GM12878 (cell line): ENCODE measurements around the gene CETP. TPM values are rescaled to one million over a fixed set of nuclear protein-coding genes. Genes with fewer than 3 reads are reported as not detected.

ENCODE experiments used
- ATAC-seq: fragments of 200-7000 bp; cut with Tn5 transposase; 3 replicates; pipeline ENCODE4 v1.9.1; 2020; ENCODE audit warnings: mild to moderate bottlenecking, moderate library complexity
- BruUV-seq: library from RNA; stranded (reverse); fragments of 400-500 nt; replicated peaks from 2 replicates; lab custom pipeline; 2021; lab: Mats Ljungman, UMichigan
- CTCF ChIA-PET: fragments of 300-600 bp; sonication (Branson Sonifier 250); formaldehyde crosslinking; extraction: SDS; loops from one replicate; lab custom pipeline; 2021; ENCODE audit warnings: inconsistent platforms; lab: Yijun Ruan, JAX
- POLR2A ChIA-PET: fragments of 350-600 bp; formaldehyde crosslinking; extraction: SDS; loops from one replicate; lab custom pipeline; 2021; ENCODE audit warnings: inconsistent platforms; lab: Charles Lee
- RAD21 ChIA-PET: fragments of 300-600 bp; sonication (Branson Sonifier 250); formaldehyde crosslinking; loops from one replicate; lab custom pipeline; 2023; ENCODE audit warnings: antibody characterized with exemption; ENCODE audit not compliant: unreplicated experiment; lab: Charles Lee
- SMC1A ChIA-PET: fragments of 300-600 bp; sonication (Branson Sonifier 250); formaldehyde crosslinking; loops from one replicate; lab custom pipeline; 2023; ENCODE audit not compliant: unreplicated experiment, uncharacterized antibody; lab: Charles Lee
- DNase-seq: peaks from one replicate; pipeline ENCODE4 v3.0.0-alpha.2; 2011; ENCODE audit warnings: low read depth, low spot score
- FAIRE-seq: peaks from 3 replicates; lab custom pipeline; 2011; peaks lifted over from hg19 to GRCh38; lab: Jason Lieb, UNC
- H2AFZ ChIP-seq: 2 replicates; pipeline ENCODE4 v1.6.0; 2011; ENCODE audit warnings: low read depth, low read length, control low read depth; ENCODE audit not compliant: control insufficient read depth
- H3K27ac ChIP-seq: 2 replicates; pipeline ENCODE4 v1.5.1; 2011; ENCODE audit warnings: control low read depth; ENCODE audit not compliant: control insufficient read depth, insufficient read depth
- H3K27me3 ChIP-seq, 2 experiments: replicated peaks in 1 of 2; 2 replicates each; pipeline versions ENCODE4 v1.6.0 to v1.6.1; 2011; ENCODE audit warnings: low read length in 1 of 2; ENCODE audit not compliant: control insufficient read depth in 2 of 2, insufficient read depth in 2 of 2
- H3K36me3 ChIP-seq, 2 experiments: 2 replicates each; pipeline ENCODE4 v1.5.1; 2011; ENCODE audit warnings: low read length in 1 of 2; ENCODE audit not compliant: control insufficient read depth in 2 of 2, insufficient read depth in 2 of 2
- H3K4me1 ChIP-seq: 2 replicates; pipeline ENCODE4 v1.6.1; 2011; ENCODE audit warnings: mild to moderate bottlenecking, low read length, moderate library complexity, mixed read lengths; ENCODE audit not compliant: control insufficient read depth, insufficient read depth
- H3K4me2 ChIP-seq: 2 replicates; pipeline ENCODE4 v1.6.0; 2011; ENCODE audit warnings: control low read depth; ENCODE audit not compliant: control insufficient read depth, insufficient read depth
- H3K4me3 ChIP-seq: fragments of 200-600 bp; sonication (generic); 2 replicates; pipeline ENCODE4 v1.5.1; 2016
- H3K79me2 ChIP-seq: 2 replicates; pipeline ENCODE4 v1.6.0; 2011; ENCODE audit warnings: low read length; ENCODE audit not compliant: control insufficient read depth, insufficient read depth
- H3K9ac ChIP-seq: 2 replicates; pipeline ENCODE4 v1.8.0; 2011; ENCODE audit warnings: low read length, control low read depth, mixed read lengths; ENCODE audit not compliant: control insufficient read depth, insufficient read depth
- H3K9me3 ChIP-seq: replicated peaks from 3 replicates; pipeline ENCODE4 v1.5.1; 2011; ENCODE audit warnings: mild to moderate bottlenecking, low read length; ENCODE audit not compliant: control insufficient read depth, insufficient read depth
- H4K20me1 ChIP-seq: 2 replicates; pipeline ENCODE4 v1.6.0; 2011; ENCODE audit not compliant: control insufficient read depth, insufficient read depth
- MLLT1 ChIP-seq: fragments of 450-650 bp; IDR thresholded peaks from 2 replicates; pipeline ENCODE4 v1.6.1; 2016; ENCODE audit warnings: mild to moderate bottlenecking
- RBBP5 ChIP-seq: fragments of 200-600 bp; sonication (generic); conservative IDR thresholded peaks from 2 replicates; pipeline ENCODE4 v1.6.1; 2016
- RUNX3 ChIP-seq: IDR thresholded peaks from 2 replicates; pipeline ENCODE4 v1.6.1; 2012; ENCODE audit warnings: low read length, inconsistent platforms
- SIN3A ChIP-seq: IDR thresholded peaks from 2 replicates; pipeline ENCODE4 v1.6.1; 2012; ENCODE audit warnings: low read depth, low read length, improper control_type of control experiment
- SMARCA5 ChIP-seq: fragments of 450-650 bp; IDR thresholded peaks from 2 replicates; pipeline ENCODE4 v1.6.1; 2017; ENCODE audit warnings: mild to moderate bottlenecking
- SPI1 ChIP-seq: IDR thresholded peaks from 2 replicates; pipeline ENCODE4 v1.6.1; 2011; ENCODE audit warnings: low read depth, mild to moderate bottlenecking, low read length, moderate library complexity, borderline replicate concordance; ENCODE audit not compliant: insufficient read depth
- ZNF217 ChIP-seq: fragments of 450-650 bp; IDR thresholded peaks from 2 replicates; pipeline ENCODE4 v1.6.1; 2017; ENCODE audit warnings: antibody characterized with exemption, mild to moderate bottlenecking
- ZZZ3 ChIP-seq: IDR thresholded peaks from 2 replicates; pipeline ENCODE4 v1.6.1; 2011; ENCODE audit warnings: low read depth; ENCODE audit not compliant: control insufficient read depth, insufficient read length
- WGBS: methylation state at CpG from one replicate; pipeline ENCODE4 v1.1.6; 2016; ENCODE audit warnings: low lambda C conversion rate; ENCODE audit not compliant: insufficient replicate concordance, insufficient coverage; ENCODE audit errors: missing lambda C conversion rate; 5-methylcytosine and 5-hydroxymethylcytosine counted together
- in situ Hi-C: fragments of 300-500 bp; cut with MboI; formaldehyde crosslinking; loops from 9 replicates; pipeline ENCODE4 v1.14.3; 2018; ENCODE audit warnings: mixed read lengths
- intact Hi-C: fragments of 100-400 bp; cut with micrococcal nuclease; formaldehyde crosslinking; loops from one replicate; pipeline ENCODE4 v1.14.2; 2022; ENCODE audit not compliant: unreplicated experiment
- polyA plus RNA-seq, 11 experiments: library from polyadenylated mRNA; depleted of rRNA in 4 of 11; unstranded in 6 of 11; stranded (reverse) in 5 of 11; fragments of >200 nt; fragmentation: Nextera tagmentation in 4 of 11; fragmentation: Illumina TruSeq in 1 of 11; extraction: Ambion mirVana in 4 of 11; extraction: Trizol in 1 of 11; gene quantifications; 1 replicate in 1 of 11; 2 replicates in 10 of 11; pipeline versions ENCODE4 v1.2.1 to v1.2.3, GENCODE V29; 2011 to 2016; ENCODE audit warnings: inconsistent platforms in 2 of 11, missing spikeins in 2 of 11, low read depth in 1 of 11
- total RNA-seq, 4 experiments: library from RNA; depleted of rRNA in 3 of 4; stranded (reverse); fragments of >200 nt in 3 of 4; fragmentation: Illumina TruSeq in 1 of 4; extraction: Trizol in 1 of 4; gene quantifications; 2 replicates each; pipeline versions ENCODE4 v1.2.1 to v1.2.3, GENCODE V29; 2013 to 2021

Gene CETP
- total and polyA plus RNA-seq, 10 of the 15 experiments (the other 5 are each of a cell fraction or from before 2014, with no cell fraction given) = 1.2 to 6.4 (median 2.1) TPM

- DNase-seq (no peak), ATAC-seq (no peak), FAIRE-seq (no peak)
- Histone ChIP-seq H3K27me3 (no peaks in the 10 kb centered on the region), H3K79me2 (no peaks in the 10 kb centered on the region), H3K36me3 (no peaks in the 10 kb centered on the region), H3K4me3 (no peak overlapping the region), H3K27ac (no peak overlapping the region), H4K20me1 (no peaks in the 10 kb centered on the region), H3K9ac (no peak overlapping the region), H3K9me3 (no peaks in the 10 kb centered on the region), H2AFZ (no peak overlapping the region), H3K4me1 (peaks cover 50% of the 10 kb centered on the region), H3K4me2 (no peak overlapping the region)
- intact Hi-C loops (loop anchor here (5.0 kb wide), 1 partner anchor 213 kb away; the partner anchor contains the start of genes PSME3IP1 and RSPRY1), in situ Hi-C loops (loop anchor here (5.0 kb wide), 1 partner anchor 68 kb away; no protein-coding TSS in a partner anchor)
- no peak for TF ChIP-seq ZZZ3
- TF ChIP-seq SIN3A = no peak
- TF ChIP-seq RUNX3 = peak; percentile 43
- peak; percentile 81 for TF ChIP-seq SMARCA5
- peak; percentile 38; the same call in 1 of the 2 replicates for TF ChIP-seq SPI1
- TF ChIP-seq ZNF217 = peak; percentile 20; the same call in 1 of the 2 replicates
- no peak for TF ChIP-seq RBBP5
- peak; percentile 50; the same call in 1 of the 2 replicates for TF ChIP-seq MLLT1
- ChIA-PET SMC1A (interaction anchor here (0.5 to 31.6 kb wide), 6 partner anchors 10 to 71 kb away, joined by 3 to 604 read pairs (median 50); partner anchors contain the start of genes CETP and NLRC5), POLR2A (interaction anchor here (0.8 to 17.6 kb wide), 8 partner anchors 8 to 67 kb away, joined by 3 to 343 read pairs (median 4); partner anchors contain the start of gene NLRC5), CTCF (interaction anchor here (0.9 to 19.4 kb wide), 4 partner anchors 6 to 71 kb away, joined by 3 to 420 read pairs (median 212); partner anchors contain the start of genes CETP and NLRC5), RAD21 (interaction anchor here (1.1 to 22.4 kb wide), 5 partner anchors 7 to 66 kb away, joined by 3 to 473 read pairs (median 376); partner anchors contain the start of genes CETP and NLRC5)
- BruUV-seq = no TSS peak
- 65% methylated on average over 9 of the region's 9 CpGs for WGBS
Observed at GRCh38 chr16:56974549-56975300, 13.0 kb downstream of the CETP start.
